K562 (cell line): ENCODE results near the gene SIDT2. TPM values are rescaled to one million over a fixed set of nuclear protein-coding genes. Genes with fewer than 3 reads are reported as not detected.

ENCODE experiments used
- FOXJ3 ChIP-seq: sonication (generic); formaldehyde crosslinking; IDR thresholded peaks from 2 replicates; pipeline ENCODE4 v1.4.0; 2020; ENCODE audit warnings: mild to moderate bottlenecking, missing genetic modification reagents
- PHTF2 ChIP-seq: fragments of 250-450 bp; sonication (Bioruptor Pico); IDR thresholded peaks from 2 replicates; pipeline ENCODE4 v1.5.0; 2021; ENCODE audit warnings: mild to moderate bottlenecking
- SIN3A ChIP-seq, 2 experiments: fragments of 150-350 bp in 1 of 2; IDR thresholded peaks; 2 replicates each; pipeline ENCODE4 v1.6.1; 2011 to 2016; ENCODE audit warnings: borderline replicate concordance in 2 of 2, low read depth in 2 of 2, low read length in 2 of 2, mild to moderate bottlenecking in 2 of 2, moderate library complexity in 2 of 2; ENCODE audit not compliant: control insufficient read depth in 1 of 2
- ZNF785 ChIP-seq: fragments of 250-450 bp; sonication (Bioruptor Pico); IDR thresholded peaks from 2 replicates; pipeline ENCODE4 v1.4.0; 2020; ENCODE audit warnings: mild to moderate bottlenecking
- polyA plus RNA-seq, 8 experiments: library from polyadenylated mRNA; depleted of rRNA in 4 of 8; stranded (reverse) in 5 of 8; unstranded in 3 of 8; fragments of >200 nt; fragmentation: Nextera tagmentation in 2 of 8; fragmentation: Illumina TruSeq in 1 of 8; extraction: Ambion mirVana in 2 of 8; extraction: Trizol in 1 of 8; gene quantifications; 2 replicates each; pipeline versions ENCODE4 v1.2.1 to v1.2.3, GENCODE V29; 2011 to 2014; ENCODE audit warnings: inconsistent platforms in 1 of 8, missing spikeins in 1 of 8
- total RNA-seq, 7 experiments: library from RNA; depleted of rRNA in 6 of 7; stranded (reverse); fragments of >200 nt in 6 of 7; fragmentation: Illumina TruSeq in 2 of 7; extraction: Trizol in 2 of 7; gene quantifications; 2 replicates each; pipeline versions ENCODE4 v1.2.1 to v1.2.3, GENCODE V29; 2011 to 2021; ENCODE audit warnings: low replicate concordance in 1 of 7
- TF ChIP-seq, protein P1 (sequence below), 3 experiments: fragments of 200-800 bp in 1 of 3; fragments of 250-450 bp in 1 of 3; fragments of 450-650 bp in 1 of 3; sonication (Bioruptor Pico) in 1 of 3; sonication (Bioruptor generic) in 1 of 3; formaldehyde crosslinking in 1 of 3; IDR thresholded peaks; 2 replicates each; pipeline versions ENCODE4 v1.6.1 to v1.8.0; 2016 to 2022; ENCODE audit warnings: mild to moderate bottlenecking in 2 of 3, missing genetic modification characterization in 2 of 3, missing compliant biosample characterization in 1 of 3, moderate library complexity in 1 of 3
- TF ChIP-seq, protein P2 (sequence below): sonication (generic); formaldehyde crosslinking; IDR thresholded peaks from 2 replicates; pipeline ENCODE4 v1.8.1; 2022; ENCODE audit warnings: missing genetic modification reagents
- TF ChIP-seq, protein P3 (sequence below): sonication (generic); formaldehyde crosslinking; IDR thresholded peaks from 2 replicates; pipeline ENCODE4 v1.8.0; 2022; ENCODE audit warnings: missing genetic modification reagents, mild to moderate bottlenecking, borderline replicate concordance

Gene SIDT2
- total and polyA plus RNA-seq, 9 of the 15 experiments (the other 6 are each of a cell fraction or from before 2014, with no cell fraction given), result 2.4 to 20.2 (median 6.5) TPM

DNA sequence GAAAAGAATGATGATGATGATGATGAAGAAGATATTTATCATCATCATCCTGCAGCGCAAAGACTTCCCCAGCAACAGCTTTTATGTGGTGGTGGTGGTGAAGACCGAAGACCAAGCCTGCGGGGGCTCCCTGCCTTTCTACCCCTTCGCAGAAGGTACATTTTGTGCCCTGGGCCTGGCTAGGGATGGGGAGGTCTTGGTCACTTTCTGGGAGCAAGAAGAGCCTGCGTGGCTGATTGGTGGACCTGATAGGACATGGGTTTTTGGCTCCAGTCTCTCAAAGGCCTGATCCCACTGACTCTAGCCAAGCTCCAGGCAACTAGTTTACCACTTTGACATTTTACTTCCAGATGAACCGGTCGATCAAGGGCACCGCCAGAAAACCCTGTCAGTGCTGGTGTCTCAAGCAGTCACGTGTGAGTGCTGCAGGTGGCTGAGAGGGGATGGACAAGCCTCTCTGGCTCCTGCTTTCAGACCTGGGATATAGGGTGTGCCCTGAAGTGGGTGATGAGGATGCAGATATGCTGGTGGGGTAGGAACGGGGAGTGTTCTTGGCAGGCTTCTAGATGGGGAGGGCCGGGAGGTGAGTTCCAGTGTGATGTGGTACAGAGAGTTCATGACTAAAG, 5.3 kb downstream of the SIDT2 start (continued):
- TF ChIP-seq, protein P1, sequence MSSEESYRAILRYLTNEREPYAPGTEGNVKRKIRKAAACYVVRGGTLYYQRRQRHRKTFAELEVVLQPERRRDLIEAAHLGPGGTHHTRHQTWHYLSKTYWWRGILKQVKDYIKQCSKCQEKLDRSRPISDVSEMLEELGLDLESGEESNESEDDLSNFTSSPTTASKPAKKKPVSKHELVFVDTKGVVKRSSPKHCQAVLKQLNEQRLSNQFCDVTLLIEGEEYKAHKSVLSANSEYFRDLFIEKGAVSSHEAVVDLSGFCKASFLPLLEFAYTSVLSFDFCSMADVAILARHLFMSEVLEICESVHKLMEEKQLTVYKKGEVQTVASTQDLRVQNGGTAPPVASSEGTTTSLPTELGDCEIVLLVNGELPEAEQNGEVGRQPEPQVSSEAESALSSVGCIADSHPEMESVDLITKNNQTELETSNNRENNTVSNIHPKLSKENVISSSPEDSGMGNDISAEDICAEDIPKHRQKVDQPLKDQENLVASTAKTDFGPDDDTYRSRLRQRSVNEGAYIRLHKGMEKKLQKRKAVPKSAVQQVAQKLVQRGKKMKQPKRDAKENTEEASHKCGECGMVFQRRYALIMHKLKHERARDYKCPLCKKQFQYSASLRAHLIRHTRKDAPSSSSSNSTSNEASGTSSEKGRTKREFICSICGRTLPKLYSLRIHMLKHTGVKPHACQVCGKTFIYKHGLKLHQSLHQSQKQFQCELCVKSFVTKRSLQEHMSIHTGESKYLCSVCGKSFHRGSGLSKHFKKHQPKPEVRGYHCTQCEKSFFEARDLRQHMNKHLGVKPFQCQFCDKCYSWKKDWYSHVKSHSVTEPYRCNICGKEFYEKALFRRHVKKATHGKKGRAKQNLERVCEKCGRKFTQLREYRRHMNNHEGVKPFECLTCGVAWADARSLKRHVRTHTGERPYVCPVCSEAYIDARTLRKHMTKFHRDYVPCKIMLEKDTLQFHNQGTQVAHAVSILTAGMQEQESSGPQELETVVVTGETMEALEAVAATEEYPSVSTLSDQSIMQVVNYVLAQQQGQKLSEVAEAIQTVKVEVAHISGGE (CRISPR knock-in tag; IDR thresholded peaks at IDR 0.05), result no peak
- TF ChIP-seq, protein P2, sequence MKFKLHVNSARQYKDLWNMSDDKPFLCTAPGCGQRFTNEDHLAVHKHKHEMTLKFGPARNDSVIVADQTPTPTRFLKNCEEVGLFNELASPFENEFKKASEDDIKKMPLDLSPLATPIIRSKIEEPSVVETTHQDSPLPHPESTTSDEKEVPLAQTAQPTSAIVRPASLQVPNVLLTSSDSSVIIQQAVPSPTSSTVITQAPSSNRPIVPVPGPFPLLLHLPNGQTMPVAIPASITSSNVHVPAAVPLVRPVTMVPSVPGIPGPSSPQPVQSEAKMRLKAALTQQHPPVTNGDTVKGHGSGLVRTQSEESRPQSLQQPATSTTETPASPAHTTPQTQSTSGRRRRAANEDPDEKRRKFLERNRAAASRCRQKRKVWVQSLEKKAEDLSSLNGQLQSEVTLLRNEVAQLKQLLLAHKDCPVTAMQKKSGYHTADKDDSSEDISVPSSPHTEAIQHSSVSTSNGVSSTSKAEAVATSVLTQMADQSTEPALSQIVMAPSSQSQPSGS (CRISPR knock-in tag), result no peak
- no peak for TF ChIP-seq ZNF785 (CRISPR knock-in tag)
- no peak for TF ChIP-seq PHTF2 (CRISPR knock-in tag)
- TF ChIP-seq SIN3A (IDR thresholded peaks at IDR 0.05; ENCODE audit: borderline replicate concordance in 2 of 2, control insufficient read depth in 1 of 2, low read depth in 2 of 2, low read length in 2 of 2), result no peak
- TF ChIP-seq, protein P3, sequence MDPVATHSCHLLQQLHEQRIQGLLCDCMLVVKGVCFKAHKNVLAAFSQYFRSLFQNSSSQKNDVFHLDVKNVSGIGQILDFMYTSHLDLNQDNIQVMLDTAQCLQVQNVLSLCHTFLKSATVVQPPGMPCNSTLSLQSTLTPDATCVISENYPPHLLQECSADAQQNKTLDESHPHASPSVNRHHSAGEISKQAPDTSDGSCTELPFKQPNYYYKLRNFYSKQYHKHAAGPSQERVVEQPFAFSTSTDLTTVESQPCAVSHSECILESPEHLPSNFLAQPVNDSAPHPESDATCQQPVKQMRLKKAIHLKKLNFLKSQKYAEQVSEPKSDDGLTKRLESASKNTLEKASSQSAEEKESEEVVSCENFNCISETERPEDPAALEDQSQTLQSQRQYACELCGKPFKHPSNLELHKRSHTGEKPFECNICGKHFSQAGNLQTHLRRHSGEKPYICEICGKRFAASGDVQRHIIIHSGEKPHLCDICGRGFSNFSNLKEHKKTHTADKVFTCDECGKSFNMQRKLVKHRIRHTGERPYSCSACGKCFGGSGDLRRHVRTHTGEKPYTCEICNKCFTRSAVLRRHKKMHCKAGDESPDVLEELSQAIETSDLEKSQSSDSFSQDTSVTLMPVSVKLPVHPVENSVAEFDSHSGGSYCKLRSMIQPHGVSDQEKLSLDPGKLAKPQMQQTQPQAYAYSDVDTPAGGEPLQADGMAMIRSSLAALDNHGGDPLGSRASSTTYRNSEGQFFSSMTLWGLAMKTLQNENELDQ (CRISPR knock-in tag), result no peak
- no peak for TF ChIP-seq FOXJ3 (CRISPR knock-in tag)
